HG03521 (cell line): ENCODE measurements around the gene MACROD2.
A peak's percentile ranks its signal among the peaks of the same experiment; 100 is the strongest.
"Not testable (repeated sequence)": the region's sequence is repeated elsewhere in the genome, so short reads cannot be mapped to it uniquely, and the experiment has no call there.

Experiments
- ATAC-seq: cut with Tn5 transposase; IDR thresholded peaks from one replicate; pipeline ENCODE4 v1.9.1; 2021; ENCODE audit warnings: mild to moderate bottlenecking, moderate library complexity; ENCODE audit not compliant: unreplicated experiment

The MACROD2 gene

DNA sequence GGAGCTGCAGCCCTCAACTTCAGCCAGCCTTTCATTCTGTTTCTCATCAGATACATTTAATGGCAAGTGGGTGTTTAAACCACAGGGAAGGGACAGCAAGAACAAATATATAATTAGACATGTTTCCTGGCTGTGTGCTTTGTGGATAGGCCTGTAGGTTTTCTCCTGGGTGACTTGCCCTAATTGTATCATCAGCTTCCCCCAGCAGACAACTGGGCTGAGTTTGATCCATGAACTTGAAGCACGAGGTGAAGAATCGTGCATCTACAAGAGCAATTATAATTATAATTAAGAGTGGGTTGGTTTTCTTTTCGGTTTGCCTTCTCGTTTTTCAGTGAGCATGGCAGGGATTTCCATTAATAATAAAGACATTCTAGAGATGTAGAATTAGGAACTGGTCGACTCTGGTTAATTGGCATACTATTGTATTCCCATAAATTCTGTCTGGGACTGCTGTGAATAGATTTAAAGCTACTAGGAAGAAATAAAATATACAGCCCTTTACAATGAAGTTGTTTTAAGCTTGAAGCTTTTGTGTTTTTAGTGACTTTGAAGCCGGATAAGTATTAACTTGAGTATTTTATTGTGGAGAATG lies 1525.7 kb downstream of the MACROD2 start:
- ATAC-seq: no peak

DNA sequence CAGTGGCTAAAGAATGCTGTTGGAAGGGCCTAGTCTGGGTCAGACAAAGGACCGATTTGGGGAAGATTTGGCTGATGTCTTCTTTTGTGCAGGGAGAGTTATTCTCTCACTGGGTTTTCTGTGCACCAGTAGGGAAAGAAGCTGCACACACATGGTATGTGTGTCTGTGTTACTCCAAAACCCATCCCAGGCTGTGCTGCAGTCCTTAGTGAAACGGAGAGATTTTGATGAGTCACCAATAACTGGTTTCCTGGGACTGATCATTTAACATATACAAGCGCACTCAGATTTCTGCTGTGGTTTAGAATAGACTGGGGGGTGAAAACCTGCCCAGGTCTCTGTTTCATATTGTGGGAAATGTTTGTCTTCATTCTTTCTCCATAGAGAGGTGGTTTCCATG lies 1528.1 kb downstream of the MACROD2 start:
- ATAC-seq: no peak

DNA sequence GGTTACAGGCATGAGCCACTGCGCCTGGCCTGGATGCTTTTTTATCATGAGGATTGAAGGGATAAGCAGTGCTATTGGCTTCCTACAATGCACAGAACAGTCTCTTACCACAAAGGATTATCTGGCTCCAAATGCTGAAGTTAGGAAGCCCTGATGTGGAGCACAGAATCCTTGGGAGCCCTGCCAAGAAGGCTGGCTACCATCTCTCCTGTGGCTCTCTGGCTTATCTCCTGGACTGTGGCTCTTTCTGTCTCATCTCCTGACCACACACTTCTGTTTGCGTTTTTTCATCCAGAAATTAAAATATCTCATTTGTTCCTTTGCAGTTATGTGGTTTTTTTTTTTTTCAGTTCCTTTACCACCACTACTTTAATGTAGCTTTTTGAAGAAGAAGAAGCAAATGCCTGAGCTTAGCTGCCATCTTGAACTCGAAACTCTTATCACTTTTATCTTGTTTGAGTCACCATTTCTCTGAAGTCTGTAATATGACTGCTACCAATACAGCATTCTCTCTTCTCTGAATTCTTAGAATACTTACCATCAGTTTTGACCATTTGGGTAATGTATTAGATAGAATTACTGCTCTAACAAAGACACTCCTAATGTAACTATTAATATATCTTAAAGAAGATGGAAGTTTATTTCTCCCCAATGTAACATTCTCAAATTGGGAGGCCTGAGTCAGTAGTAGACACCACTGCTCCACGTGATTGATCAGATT lies 1533.2 kb downstream of the MACROD2 start:
- ATAC-seq: no peak

DNA sequence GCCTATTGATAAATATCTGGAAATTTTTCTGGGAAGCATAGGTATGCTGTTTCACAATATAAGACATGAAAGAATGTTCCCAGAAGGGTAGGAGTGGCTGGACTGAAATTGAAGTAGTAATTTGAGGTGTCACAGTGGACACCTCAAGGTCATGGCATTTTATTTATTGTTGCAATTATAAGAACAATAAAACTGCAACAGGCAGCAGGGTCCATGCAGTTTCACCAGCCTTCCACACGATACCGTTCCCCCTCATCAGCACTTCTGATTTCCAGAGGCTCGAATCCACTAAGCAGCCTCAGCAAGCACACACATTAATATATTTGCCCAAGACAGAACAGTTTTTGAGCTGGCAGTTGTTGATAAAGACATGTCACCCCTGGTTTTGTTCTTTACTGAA lies 1540.5 kb downstream of the MACROD2 start:
- no peak for ATAC-seq

DNA sequence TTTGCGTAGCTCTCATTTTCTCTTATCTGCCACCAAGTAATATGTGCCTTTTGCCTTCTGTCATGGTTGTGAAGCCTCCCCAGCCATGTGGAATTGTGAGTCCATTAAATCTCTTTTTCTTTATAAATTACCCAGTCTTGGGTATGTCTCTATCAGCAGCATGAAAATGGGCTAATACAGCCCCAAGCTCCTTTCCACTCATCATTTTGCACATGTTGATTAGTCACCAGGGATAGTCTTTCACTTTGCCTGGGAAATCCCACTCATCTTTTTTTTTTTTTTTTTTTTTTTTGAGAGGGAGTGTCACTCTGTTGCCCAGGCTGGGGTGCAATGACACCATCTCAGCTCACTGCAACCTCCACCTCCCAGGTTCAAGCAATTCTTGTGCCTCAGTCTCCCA lies 1541.9 kb downstream of the MACROD2 start:
- not testable (repeated sequence) for ATAC-seq

DNA sequence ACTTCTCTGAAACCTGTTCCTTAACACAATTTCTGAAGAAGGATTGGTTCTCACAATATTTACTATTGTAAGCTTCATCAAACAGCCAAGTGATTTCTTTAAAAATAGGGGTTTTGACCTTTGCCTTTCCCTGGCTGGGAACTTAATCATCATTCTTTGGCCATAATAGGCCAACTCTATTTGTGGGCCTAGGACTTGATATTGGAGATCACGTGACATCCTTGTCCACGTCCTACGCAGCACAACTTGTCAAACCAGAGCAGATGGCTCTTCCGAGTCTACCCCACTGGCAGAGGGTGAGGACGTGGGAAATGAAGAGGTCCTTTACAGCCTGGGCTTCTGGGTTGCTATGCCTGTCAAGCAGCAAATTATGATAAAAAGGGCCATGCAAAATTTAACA lies 1547.3 kb downstream of the MACROD2 start:
- ATAC-seq: no peak

DNA sequence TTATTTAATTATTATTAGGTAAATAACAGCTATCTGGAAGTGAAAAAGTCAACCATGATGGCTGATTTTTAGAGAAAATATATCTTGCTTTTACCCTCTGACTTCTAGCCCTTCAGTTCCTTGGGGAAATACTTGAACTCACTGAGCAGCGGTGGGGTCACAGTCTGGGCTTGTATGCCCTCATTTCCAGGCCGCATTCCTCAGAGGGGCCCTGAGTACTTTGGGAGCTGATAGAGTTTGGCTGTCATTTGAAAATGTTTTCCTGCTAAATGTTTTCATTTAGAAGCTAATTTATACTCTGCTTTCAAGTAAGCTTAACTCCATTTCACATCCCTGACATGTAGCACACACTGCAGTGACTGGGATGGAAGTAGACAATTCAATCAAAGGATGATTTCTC lies 1549.4 kb downstream of the MACROD2 start:
- no peak for ATAC-seq

DNA sequence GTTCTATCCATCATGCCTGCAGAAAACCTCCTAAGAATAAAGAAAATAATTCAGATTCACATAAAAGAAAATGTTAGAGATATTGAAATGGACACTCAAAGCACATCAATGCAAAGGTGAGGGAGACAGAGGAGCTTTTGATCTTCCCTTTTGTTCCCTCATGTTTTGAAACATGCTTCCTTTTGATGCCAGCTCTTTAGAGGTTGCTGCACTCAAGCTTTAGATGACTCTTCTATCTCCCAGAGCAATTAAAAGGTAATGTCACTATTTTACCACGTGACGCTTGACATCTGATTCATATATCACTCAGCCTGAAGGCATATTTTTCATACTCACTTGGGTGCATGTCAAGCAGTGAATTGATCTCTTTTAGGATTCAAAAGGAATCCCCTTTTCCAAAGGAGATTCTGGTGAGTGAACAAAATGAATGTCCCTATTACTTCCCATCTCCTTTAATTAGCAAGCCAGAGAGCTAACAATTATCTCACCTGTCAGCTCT lies 1551.3 kb downstream of the MACROD2 start:
- no peak for ATAC-seq

DNA sequence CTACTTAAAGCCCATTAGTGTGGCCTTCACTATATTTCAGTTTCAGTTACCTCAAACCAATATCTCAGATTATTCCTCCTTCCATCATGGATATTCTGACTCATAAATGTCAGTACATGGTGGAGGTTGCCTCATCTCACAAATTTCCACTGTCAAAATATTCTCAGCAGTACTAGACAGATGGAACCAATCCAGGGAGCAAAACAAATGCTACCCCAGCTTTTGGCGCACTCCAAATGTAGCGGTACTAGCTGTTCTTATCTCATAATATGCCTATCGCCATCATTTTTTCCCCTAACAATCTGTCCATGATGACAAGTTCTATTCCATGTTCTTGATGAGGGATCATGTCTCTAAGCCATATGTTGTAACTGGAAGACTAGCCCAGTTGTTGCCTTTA lies 1551.8 kb downstream of the MACROD2 start:
- ATAC-seq: no peak

DNA sequence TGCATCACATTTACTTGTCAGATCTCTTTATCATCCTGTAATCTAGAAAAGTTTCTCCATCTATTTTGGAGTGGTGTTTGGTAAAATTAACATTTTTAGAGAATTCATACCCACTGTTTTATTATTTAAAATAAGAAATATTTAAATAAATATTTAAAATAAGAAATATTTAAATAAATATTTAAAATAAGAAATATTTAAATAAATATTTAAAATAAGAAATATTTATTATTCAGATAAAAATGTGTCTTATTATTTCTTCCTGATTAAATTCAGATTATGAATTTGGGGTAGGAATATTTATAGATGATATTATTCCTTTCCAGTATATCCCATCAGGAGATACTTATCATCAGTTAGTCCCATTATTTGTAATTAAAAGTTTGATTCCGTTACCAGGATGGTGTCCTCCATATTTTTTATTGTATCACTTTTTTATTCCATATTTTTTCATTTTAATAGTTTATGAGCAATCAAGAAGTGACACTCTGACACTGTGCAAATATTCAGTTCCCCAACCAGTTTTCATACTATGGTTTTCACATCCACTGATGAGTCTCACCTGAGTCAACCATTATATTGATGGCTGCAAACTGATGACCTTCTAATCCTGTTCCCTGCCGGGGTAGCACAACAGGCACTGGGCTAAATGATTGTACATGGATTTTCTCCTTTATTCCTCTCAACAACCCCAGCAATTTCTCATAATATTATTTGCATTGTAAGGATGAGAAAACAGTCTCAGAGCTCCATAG lies 1555.0 kb downstream of the MACROD2 start:
- ATAC-seq: no peak

DNA sequence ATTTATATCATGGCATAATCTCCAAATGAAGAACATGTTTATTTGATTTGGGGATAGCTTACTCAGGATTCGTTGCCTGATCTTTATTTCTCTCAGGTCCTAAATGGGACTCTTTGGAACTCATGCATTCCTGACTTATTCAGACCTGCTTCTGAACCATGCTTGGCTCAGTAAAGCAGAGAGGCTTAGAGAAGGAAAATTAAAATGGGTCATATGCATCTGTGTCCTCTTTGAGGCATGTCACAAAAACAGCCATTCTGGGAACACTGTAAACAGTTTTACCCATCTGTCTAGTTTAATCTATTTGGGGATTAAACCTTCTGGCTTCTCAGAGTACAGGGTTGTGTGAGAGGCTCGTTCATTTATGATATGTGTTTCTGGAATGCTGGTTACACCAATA lies 1560.6 kb downstream of the MACROD2 start:
- ATAC-seq: no peak

DNA sequence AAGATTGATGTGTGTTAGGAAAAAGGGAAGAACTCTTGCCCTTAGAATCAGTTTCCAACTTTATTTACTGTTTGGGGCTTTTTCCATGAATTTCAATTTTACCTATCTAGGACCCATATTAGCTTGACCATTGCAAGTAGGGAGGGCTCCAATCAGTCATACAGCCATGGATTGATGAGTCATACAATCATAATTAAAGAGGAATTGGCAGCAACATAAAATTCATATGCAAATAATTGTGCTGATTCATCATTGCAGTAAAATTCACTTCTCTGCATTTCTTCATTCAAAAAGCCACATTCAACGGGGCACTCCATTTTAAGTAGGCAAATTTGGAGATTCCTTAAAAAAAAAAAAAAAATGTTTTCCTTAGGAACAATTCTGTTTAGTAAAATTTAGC lies 1561.6 kb downstream of the MACROD2 start:
- ATAC-seq: no peak

DNA sequence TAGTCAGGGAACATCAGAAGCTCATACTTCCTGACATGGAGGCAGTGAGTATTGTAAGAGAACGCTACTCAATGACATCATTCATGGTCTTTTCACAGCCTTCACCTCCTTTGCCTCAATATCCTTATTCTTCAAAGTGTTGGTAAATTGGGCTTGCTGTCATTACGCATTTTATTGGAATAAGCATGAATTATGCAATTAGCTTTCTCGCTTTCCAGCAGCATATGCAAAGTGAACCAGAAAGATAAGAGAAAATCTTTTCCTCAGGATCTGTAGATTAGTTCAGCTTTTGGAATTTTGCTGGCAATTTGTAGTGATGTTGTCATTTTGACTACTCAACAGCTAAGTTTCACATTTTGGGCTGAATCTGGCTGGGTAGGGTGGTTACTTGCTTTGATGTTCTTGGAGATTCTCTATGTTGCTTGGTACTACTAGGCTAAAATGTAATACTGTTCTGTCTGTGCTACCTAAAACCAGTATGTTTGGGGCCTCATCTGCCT lies 1565.8 kb downstream of the MACROD2 start:
- ATAC-seq: no peak

DNA sequence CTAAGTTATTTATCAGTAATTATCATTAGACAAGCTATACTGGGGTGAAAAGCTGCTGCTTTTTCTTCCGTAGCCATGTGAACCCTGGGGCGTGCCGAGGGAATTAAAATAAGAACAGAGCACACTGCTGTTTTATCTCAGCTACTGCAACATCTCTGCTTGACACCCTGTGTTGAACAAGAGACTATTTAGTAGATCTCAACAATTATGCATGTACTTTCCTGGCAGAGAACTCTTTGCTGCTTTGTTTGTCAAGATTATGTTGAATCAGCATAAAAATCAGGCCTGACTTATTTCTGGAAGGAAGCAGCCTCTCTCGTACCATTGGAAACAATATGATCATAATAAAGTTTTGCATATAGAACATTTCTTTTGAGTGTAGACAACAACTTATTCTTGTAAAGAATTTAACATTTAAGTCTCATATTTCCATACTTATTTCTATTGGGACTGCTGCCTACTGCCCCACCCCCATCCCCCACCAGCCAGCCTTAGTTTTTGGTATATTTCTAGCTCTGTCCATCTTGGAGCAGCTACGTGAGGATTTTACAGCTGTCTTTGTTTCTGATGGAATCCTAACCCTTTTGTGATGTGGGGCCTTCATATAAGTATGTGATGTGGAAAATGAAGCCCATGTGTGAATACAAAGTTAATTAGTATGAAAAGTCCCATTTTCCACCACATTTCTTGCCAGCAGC lies 1566.5 kb downstream of the MACROD2 start:
- no peak for ATAC-seq

DNA sequence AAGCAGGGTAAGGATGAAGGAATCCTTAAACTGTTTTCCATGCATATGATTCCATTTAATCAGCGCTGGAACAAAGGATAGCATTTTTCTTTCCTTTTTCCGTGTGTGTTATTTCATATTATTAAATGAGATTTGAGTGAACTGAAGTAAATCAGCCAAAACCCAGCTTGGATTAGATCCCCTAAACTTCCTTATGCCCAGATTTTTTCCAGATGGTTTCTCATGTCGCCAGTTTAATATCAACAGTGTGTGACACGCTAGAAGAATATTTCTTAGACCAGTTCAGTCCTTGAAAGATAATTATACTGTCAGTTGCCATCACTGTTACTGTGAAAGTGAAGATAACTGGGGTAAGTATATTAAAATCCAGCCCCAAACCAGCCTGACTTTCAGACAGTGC lies 1568.5 kb downstream of the MACROD2 start:
- no peak for ATAC-seq

DNA sequence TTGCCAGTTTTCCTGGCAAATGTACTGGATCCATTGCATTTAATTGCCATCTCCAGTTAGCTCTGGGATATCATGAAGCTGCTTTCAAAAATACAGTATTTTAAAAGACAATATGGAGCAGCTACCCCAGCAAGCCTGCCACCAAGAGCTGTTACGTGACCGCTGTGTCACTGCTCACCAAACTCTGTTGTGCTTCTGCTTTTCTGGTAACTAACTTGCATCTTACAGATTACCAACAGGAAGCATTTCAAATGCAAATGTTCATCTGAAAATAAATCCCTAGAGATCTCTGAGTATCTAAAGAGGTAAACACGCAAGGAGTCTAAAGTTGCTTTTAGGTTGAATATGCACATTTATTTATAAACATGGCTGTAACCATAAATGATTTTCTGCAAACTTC lies 1569.7 kb downstream of the MACROD2 start:
- peak; percentile 73 for ATAC-seq

DNA sequence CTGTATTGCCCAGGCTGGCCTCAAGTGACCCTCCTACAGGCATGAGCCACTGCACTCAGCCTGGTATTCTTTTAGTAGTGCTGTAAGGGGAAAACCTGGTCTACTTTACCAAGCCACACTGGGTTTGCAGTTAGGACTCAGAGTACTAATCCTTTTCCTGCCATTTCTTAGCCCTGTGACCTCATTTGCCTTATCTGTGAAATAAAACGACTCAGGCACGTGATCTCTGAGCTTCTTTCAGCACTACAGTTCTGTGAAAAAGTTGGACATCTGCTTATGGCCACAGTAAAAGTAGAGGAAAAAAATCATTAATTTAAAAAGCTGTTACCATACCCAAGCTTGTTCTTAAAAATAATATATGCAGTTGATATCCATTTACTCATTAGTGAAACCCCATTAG lies 1570.5 kb downstream of the MACROD2 start:
- ATAC-seq: no peak

DNA sequence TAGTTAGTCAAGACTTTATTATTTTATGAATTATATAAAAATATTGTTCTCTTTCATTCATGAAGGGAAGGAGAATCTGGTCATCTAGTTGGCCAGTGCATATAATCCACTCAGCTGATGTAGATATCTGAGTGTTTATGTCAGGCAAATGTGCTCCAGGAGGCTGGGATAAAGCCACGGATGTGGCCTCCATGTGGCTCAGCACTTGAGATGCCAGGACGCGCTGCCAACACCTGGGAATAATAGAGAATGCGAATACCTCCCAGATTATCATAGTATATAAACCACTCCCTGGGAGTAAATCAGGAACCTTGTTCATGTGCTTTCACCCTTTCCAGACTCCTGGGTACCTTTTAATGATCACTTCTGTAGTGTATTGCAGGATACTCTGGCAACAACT lies 1571.9 kb downstream of the MACROD2 start:
- ATAC-seq: no peak

DNA sequence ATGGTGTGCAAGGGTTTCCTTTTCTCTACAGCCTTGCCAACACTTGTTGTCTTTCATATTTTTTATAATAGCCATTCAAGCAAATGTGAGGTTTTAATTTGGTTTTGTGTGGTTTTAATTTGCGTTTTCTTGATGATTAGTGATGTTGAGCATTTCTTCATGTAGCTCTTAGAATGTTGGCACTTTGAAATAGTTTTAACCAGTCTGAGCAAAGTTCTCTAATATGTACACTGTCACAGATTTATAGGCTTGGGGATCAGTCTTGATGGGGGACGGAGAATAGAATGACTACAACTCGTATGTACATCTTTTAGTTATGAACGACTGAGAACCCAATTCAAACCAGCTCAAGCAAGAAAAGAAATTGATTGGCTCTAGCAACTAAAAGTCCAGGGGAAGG lies 1574.8 kb downstream of the MACROD2 start:
- no peak for ATAC-seq

DNA sequence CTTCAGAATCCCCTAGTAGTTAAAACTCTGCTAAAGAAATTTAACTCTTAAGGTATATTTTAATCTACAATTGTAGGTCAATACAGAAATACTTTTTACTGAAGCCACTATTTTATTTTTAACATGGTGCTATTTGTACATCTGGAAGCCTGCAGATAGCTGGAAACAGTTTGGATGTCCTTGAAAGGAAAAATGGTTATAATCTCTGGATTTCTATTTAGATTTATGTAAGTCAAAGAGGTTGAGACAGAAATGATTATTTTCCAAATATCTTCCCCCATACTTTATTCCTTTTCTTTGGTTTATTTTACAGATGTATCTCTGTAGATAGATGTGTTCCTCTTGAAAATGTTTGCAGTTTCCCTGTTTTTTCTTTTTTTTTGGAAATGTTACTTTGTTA lies 1575.7 kb downstream of the MACROD2 start:
- no peak for ATAC-seq

DNA sequence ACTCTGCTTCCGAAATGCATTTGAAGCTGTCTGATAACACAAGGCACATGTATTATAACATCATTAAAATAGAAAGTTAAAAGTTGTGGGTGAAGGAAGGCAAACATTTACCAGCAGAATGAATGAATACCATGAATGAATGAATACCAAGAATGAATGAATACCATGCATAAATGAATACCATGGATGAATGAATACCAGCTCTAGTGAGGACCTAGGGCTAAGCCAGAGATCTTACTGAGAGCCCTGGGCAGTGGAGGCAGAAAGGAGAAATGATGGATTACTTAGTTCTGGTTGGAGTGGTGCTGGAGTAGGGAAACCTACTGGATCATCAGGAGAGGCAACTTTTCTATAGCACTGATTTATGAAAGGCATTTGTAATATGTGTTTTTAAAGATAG lies 1579.9 kb downstream of the MACROD2 start:
- no peak for ATAC-seq
